ENCODE results near the gene ACIN1. TPM values are rescaled to one million over a fixed set of nuclear protein-coding genes. Genes with fewer than 3 reads are reported as not detected.
A peak's percentile ranks its signal among the peaks of the same experiment; 100 is the strongest.

Gene ACIN1
- total RNA-seq, 1 experiment from 2014 or later = 333 TPM

DNA sequence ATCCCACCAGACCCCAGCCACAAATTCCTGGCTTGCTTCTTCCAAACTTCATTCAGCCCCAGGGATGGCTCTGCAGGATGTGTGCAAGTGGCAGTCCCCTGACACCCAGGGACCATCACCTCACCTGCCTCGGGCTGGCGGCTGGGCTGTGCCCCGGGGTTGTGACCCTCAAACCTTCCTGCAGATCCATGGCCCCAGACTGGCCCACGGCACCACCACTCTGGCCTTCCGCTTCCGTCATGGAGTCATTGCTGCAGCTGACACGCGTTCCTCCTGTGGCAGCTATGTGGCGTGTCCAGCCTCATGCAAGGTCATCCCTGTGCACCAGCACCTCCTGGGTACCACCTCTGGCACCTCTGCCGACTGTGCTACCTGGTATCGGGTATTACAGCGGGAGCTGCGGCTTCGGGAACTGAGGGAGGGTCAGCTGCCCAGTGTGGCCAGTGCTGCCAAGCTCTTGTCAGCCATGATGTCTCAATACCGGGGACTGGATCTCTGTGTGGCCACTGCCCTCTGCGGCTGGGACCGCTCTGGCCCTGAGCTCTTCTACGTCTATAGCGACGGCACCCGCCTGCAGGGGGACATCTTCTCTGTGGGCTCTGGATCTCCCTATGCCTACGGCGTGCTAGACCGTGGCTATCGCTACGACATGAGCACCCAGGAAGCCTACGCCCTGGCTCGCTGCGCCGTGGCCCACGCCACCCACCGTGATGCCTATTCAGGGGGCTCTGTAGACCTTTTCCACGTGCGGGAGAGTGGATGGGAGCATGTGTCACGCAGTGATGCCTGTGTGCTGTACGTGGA, 52.6 kb downstream of the ACIN1 start, which contains the start of gene PSMB11:
TSS of gene PSMB11 (plus strand) at position 51 of the 804 bp plus-strand sequence. CDS start at position 65, 14 bp downstream.
- H4K8ac ChIP-seq (replicated peaks; ENCODE audit: insufficient read length, low read depth, low read length) = no peak within 1 kb of the TSS
- TF ChIP-seq, protein P1, sequence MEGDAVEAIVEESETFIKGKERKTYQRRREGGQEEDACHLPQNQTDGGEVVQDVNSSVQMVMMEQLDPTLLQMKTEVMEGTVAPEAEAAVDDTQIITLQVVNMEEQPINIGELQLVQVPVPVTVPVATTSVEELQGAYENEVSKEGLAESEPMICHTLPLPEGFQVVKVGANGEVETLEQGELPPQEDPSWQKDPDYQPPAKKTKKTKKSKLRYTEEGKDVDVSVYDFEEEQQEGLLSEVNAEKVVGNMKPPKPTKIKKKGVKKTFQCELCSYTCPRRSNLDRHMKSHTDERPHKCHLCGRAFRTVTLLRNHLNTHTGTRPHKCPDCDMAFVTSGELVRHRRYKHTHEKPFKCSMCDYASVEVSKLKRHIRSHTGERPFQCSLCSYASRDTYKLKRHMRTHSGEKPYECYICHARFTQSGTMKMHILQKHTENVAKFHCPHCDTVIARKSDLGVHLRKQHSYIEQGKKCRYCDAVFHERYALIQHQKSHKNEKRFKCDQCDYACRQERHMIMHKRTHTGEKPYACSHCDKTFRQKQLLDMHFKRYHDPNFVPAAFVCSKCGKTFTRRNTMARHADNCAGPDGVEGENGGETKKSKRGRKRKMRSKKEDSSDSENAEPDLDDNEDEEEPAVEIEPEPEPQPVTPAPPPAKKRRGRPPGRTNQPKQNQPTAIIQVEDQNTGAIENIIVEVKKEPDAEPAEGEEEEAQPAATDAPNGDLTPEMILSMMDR (conservative IDR thresholded peaks at IDR 0.05) = 0 out of 3 replicates have a peak, but pooled peaks have one; percentile 20
- no peaks in the 10 kb centered on the region for H3K79me2 ChIP-seq (ENCODE audit: insufficient read depth, low read length)
- no peak within 1 kb of the TSS for H3K14ac ChIP-seq (ENCODE audit: insufficient read depth, low read length)
- no peak within 1 kb of the TSS for H3K56ac ChIP-seq (ENCODE audit: insufficient read length, low read depth, low read length)
- Mint-ChIP-seq H3K4me1 (peaks cover 6 to 15% of the 10 kb centered on the region in 2 experiments), H3K9me3 (no peaks in the 10 kb centered on the region), H3K27ac (no peak within 1 kb of the TSS; a peak in 1 of 7 replicates), H3K4me3 (no peak within 1 kb of the TSS), H3K27me3 (ENCODE audit: low read depth) (peaks cover 1% of the 10 kb centered on the region; the same call in 1 of the 2 replicates), H3K36me3 (ENCODE audit: insufficient read depth in 1 of 3, low read depth in 3 of 3) (peaks cover 1 to 2% (median 2%) of the 10 kb centered on the region in 3 experiments; a peak in 6 of 7 replicates)
- no peak within 1 kb of the TSS for H2BK12ac ChIP-seq (ENCODE audit: insufficient read length, low read depth, low read length)
- no peaks in the 10 kb centered on the region for H4K20me1 ChIP-seq (ENCODE audit: control insufficient read depth, insufficient read depth, insufficient read length)
- no peak for DNase-seq
- no peak within 1 kb of the TSS for H3K18ac ChIP-seq (ENCODE audit: insufficient read length, low read depth, low read length)
- H3K23ac ChIP-seq (ENCODE audit: insufficient read length, low read depth, low read length) = no peak within 1 kb of the TSS
- H3K4me1 ChIP-seq (ENCODE audit: insufficient read depth, low read length) = no peaks in the 10 kb centered on the region
- no peak within 1 kb of the TSS for H4K91ac ChIP-seq (ENCODE audit: insufficient read length, low read depth, low read length)
- H3K4ac ChIP-seq (ENCODE audit: low read depth, low read length) = no peak within 1 kb of the TSS
- H2BK20ac ChIP-seq (ENCODE audit: low read depth, low read length, poor library complexity, severe bottlenecking) = no peak within 1 kb of the TSS
- H2AFZ ChIP-seq (ENCODE audit: low read length) = no peak within 1 kb of the TSS
- H2BK5ac ChIP-seq (ENCODE audit: insufficient read length, low read length) = no peak within 1 kb of the TSS
- no peak within 1 kb of the TSS for H3K9ac ChIP-seq (ENCODE audit: extremely low read depth, insufficient read length, low read length)
- no CpG with 5 or more reads among the region's 36 CpGs for WGBS (ENCODE audit: extremely low coverage, insufficient read length, low lambda C conversion rate)
- H4K5ac ChIP-seq (ENCODE audit: insufficient read length, low read depth, low read length) = no peak within 1 kb of the TSS
- H3K23me2 ChIP-seq (ENCODE audit: insufficient read length, low read depth, low read length, poor library complexity, severe bottlenecking) = no peaks in the 10 kb centered on the region
- no peaks in the 10 kb centered on the region for H3K79me1 ChIP-seq (ENCODE audit: insufficient read depth, low read depth, low read length, poor library complexity, severe bottlenecking)
- H3K27ac ChIP-seq (ENCODE audit: insufficient read length, low read depth, low read length) = no peak within 1 kb of the TSS
- H2BK120ac ChIP-seq (ENCODE audit: low read depth, low read length, poor library complexity, severe bottlenecking) = no peak within 1 kb of the TSS
- no peak within 1 kb of the TSS for H3T11ph ChIP-seq (ENCODE audit: low read length)
- H3K27me3 ChIP-seq (ENCODE audit: insufficient read depth, low read length) = no peaks in the 10 kb centered on the region
- no peak within 1 kb of the TSS for H3K4me2 ChIP-seq (ENCODE audit: insufficient read depth, insufficient read length, low read length)
- H2AK5ac ChIP-seq (ENCODE audit: insufficient read length, low read length) = no peak within 1 kb of the TSS
- no peak within 1 kb of the TSS for H2BK15ac ChIP-seq (ENCODE audit: low read depth, low read length)
- H3K9me3 ChIP-seq (ENCODE audit: control insufficient read depth, low read depth, low read length) = no peaks in the 10 kb centered on the region
